ENCODE results near the gene GBF1. TPM values are rescaled to one million over a fixed set of nuclear protein-coding genes. Genes with fewer than 3 reads are reported as not detected.

Gene GBF1
- total RNA-seq, 1 experiment from 2014 or later: 23.7 TPM

- H2BK5ac ChIP-seq (ENCODE audit: insufficient read length, low read length): no peak overlapping the region
- H3K27me3 ChIP-seq (ENCODE audit: insufficient read depth, low read length): peaks cover 10% of the 10 kb centered on the region; the same call in 1 of the 2 replicates
- no peak overlapping the region for H2BK120ac ChIP-seq (ENCODE audit: low read depth, low read length, poor library complexity, severe bottlenecking)
- H2BK15ac ChIP-seq (ENCODE audit: low read depth, low read length): no peak overlapping the region
- DNase-seq: no peak
- peaks cover 24 to 38% of the 10 kb centered on the region in 2 experiments for H3K4me1 Mint-ChIP-seq
- no peaks in the 10 kb centered on the region for H3K9me3 ChIP-seq (ENCODE audit: control insufficient read depth, low read depth, low read length)
- H3K4me2 ChIP-seq (ENCODE audit: insufficient read depth, insufficient read length, low read length): no peak overlapping the region
- no peak overlapping the region for H4K91ac ChIP-seq (ENCODE audit: insufficient read length, low read depth, low read length)
- H3K9ac ChIP-seq (ENCODE audit: extremely low read depth, insufficient read length, low read length): no peak overlapping the region
- no peak overlapping the region for H2AFZ ChIP-seq (ENCODE audit: low read length)
- H3K18ac ChIP-seq (ENCODE audit: insufficient read length, low read depth, low read length): no peak overlapping the region
- H3K79me2 ChIP-seq (ENCODE audit: insufficient read depth, low read length): no peaks in the 10 kb centered on the region
- no peak overlapping the region for H3K4ac ChIP-seq (ENCODE audit: low read depth, low read length)
- no peak overlapping the region for H4K5ac ChIP-seq (ENCODE audit: insufficient read length, low read depth, low read length)
- H2BK12ac ChIP-seq (ENCODE audit: insufficient read length, low read depth, low read length): no peak overlapping the region
- no peak overlapping the region for H2AK5ac ChIP-seq (ENCODE audit: insufficient read length, low read length)
- H3K9me3 Mint-ChIP-seq: no peaks in the 10 kb centered on the region
- H3K27ac Mint-ChIP-seq: no peak overlapping the region
- no peak overlapping the region for H3K56ac ChIP-seq (ENCODE audit: insufficient read length, low read depth, low read length)
- no peak overlapping the region for H3T11ph ChIP-seq (ENCODE audit: low read length)
- H3K14ac ChIP-seq (ENCODE audit: insufficient read depth, low read length): no peak overlapping the region
- H2BK20ac ChIP-seq (ENCODE audit: low read depth, low read length, poor library complexity, severe bottlenecking): no peak overlapping the region
- H3K36me3 Mint-ChIP-seq (ENCODE audit: insufficient read depth in 1 of 3, low read depth in 3 of 3): peaks cover 1 to 30% (median 21%) of the 10 kb centered on the region in 3 experiments; a peak in 6 of 7 replicates
- no peak overlapping the region for H3K27ac ChIP-seq (ENCODE audit: insufficient read length, low read depth, low read length)
- no CpG with 5 or more reads among the region's 14 CpGs for WGBS (ENCODE audit: extremely low coverage, insufficient read length, low lambda C conversion rate)
- no peaks in the 10 kb centered on the region for H3K79me1 ChIP-seq (ENCODE audit: insufficient read depth, low read depth, low read length, poor library complexity, severe bottlenecking)
- H3K4me3 Mint-ChIP-seq: peak overlapping the region in 1 of 2 experiments; percentile 32; a peak in 1 of 5 replicates
- no peaks in the 10 kb centered on the region for H3K4me1 ChIP-seq (ENCODE audit: insufficient read depth, low read length)
- peaks cover 57% of the 10 kb centered on the region for H3K27me3 Mint-ChIP-seq (ENCODE audit: low read depth)
- H3K23me2 ChIP-seq (ENCODE audit: insufficient read length, low read depth, low read length, poor library complexity, severe bottlenecking): peaks cover 17% of the 10 kb centered on the region
- no peak for TF ChIP-seq CTCF (conservative IDR thresholded peaks at IDR 0.05)
- no peak overlapping the region for H3K23ac ChIP-seq (ENCODE audit: insufficient read length, low read depth, low read length)
- H4K20me1 ChIP-seq (ENCODE audit: control insufficient read depth, insufficient read depth, insufficient read length): peaks cover 4% of the 10 kb centered on the region
- no peak overlapping the region for H4K8ac ChIP-seq (replicated peaks; ENCODE audit: insufficient read length, low read depth, low read length)
Observed at GRCh38 chr10:102397222-102398171, 152.2 kb downstream of the GBF1 start.
